ENCODE data around the gene NOP53.

DNA sequence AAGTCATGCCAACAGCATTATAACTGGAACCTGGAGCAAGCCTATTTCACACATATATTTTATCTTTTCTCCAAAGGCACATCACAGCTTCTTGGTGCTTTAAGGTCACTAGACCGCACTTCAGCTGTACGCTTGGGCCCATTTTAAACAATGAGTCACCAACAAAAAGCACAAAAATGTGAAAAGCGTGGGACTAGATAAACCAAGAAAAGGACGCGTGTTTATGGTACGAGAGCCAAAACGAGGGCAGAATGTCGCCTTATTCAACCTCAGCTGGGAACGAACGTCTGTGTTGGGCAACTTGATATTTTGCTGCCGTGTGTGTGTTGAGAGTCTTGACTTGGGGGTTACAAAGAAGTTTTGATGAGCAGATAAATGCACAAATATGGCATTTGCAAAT is 41.3 kb upstream of the NOP53 start:
- TF ChIP-seq, protein P1, sequence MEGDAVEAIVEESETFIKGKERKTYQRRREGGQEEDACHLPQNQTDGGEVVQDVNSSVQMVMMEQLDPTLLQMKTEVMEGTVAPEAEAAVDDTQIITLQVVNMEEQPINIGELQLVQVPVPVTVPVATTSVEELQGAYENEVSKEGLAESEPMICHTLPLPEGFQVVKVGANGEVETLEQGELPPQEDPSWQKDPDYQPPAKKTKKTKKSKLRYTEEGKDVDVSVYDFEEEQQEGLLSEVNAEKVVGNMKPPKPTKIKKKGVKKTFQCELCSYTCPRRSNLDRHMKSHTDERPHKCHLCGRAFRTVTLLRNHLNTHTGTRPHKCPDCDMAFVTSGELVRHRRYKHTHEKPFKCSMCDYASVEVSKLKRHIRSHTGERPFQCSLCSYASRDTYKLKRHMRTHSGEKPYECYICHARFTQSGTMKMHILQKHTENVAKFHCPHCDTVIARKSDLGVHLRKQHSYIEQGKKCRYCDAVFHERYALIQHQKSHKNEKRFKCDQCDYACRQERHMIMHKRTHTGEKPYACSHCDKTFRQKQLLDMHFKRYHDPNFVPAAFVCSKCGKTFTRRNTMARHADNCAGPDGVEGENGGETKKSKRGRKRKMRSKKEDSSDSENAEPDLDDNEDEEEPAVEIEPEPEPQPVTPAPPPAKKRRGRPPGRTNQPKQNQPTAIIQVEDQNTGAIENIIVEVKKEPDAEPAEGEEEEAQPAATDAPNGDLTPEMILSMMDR (IDR thresholded peaks at IDR 0.05), result no peak
- TF ChIP-seq POLR2A (IDR thresholded peaks at IDR 0.05), result no peak

Data from right lobe of liver (tissue), 4 donors.